ENCODE results near the gene CASK. TPM values are rescaled to one million over a fixed set of nuclear protein-coding genes. Genes with fewer than 3 reads are reported as not detected.

CASK gene
- total and polyA plus RNA-seq, 9 of the 15 experiments (the other 6 are each of a cell fraction or from before 2014, with no cell fraction given): 1.3 to 7.4 (median 5.2) TPM

- Histone ChIP-seq H3K27ac (ENCODE audit: extremely low read depth, low read depth, low read length) (no peak overlapping the region), H4K20me1 (replicated peaks; ENCODE audit: control insufficient read depth, insufficient read depth, low read length) (no peaks in the 10 kb centered on the region), H3K4me1 (replicated peaks in 1 of 2; ENCODE audit: control insufficient read depth in 2 of 2, insufficient read depth in 2 of 2, low read length in 2 of 2) (peaks cover 0 to 2% of the 10 kb centered on the region in 2 experiments; a peak in 2 of 5 replicates), H3K9me3 (replicated peaks; ENCODE audit: control insufficient read depth, insufficient read depth, low read depth, low read length) (no peaks in the 10 kb centered on the region), H2AFZ (ENCODE audit: low read depth, low read length) (no peak overlapping the region), H3K27me3 (ENCODE audit: control insufficient read depth in 2 of 2, insufficient read depth in 2 of 2, low read length in 2 of 2) (no peaks in the 10 kb centered on the region), H3K4me2 (ENCODE audit: insufficient read depth, low read length) (no peak overlapping the region), H3K79me2 (ENCODE audit: control insufficient read depth, insufficient read depth, low read length) (no peaks in the 10 kb centered on the region), H3K36me3 (ENCODE audit: control insufficient read depth, insufficient read depth, low read length) (no peaks in the 10 kb centered on the region), H3K9ac (ENCODE audit: insufficient read depth in 1 of 2, low read depth in 2 of 2, low read length in 2 of 2) (no peak overlapping the region), H3K9me1 (ENCODE audit: control insufficient read depth, insufficient read depth, low read length) (no peaks in the 10 kb centered on the region), H3K4me3 (no peak overlapping the region)
- BruUV-seq (replicated peaks): no TSS peak
- FAIRE-seq: no peak
- intact Hi-C loops (cut with micrococcal nuclease): no loop called here
- ChIA-PET CTCF (ENCODE audit: low intra/inter-chr PET ratio) (no interaction called here), POLR2A (no interaction called here)
- TF ChIP-seq SMAD2 (IDR thresholded peaks at IDR 0.05; ENCODE audit: low read depth, low read length): no peak
- no peak for TF ChIP-seq TFAP4 (CRISPR knock-in tag; IDR thresholded peaks at IDR 0.05; ENCODE audit: borderline replicate concordance)
- no peak for TF ChIP-seq C11orf30 (IDR thresholded peaks at IDR 0.05; ENCODE audit: low read depth)
- no peak for TF ChIP-seq ZNF507 (tag; conservative IDR thresholded peaks at IDR 0.05)
- no peak for TF ChIP-seq ZNF277 (CRISPR knock-in tag; IDR thresholded peaks at IDR 0.05; ENCODE audit: borderline replicate concordance)
- TF ChIP-seq HDAC6 (IDR thresholded peaks at IDR 0.05; ENCODE audit: low read depth, low read length): no peak
- TF ChIP-seq MAFG (tag; conservative IDR thresholded peaks at IDR 0.05): no peak
- no peak for TF ChIP-seq BMI1 (IDR thresholded peaks at IDR 0.05; ENCODE audit: low read length)
- no peak for TF ChIP-seq ZHX1 (conservative IDR thresholded peaks at IDR 0.05; ENCODE audit: low read length)
- TF ChIP-seq ZFP30 (CRISPR knock-in tag; IDR thresholded peaks at IDR 0.05; ENCODE audit: borderline replicate concordance): no peak
- TF ChIP-seq ZNF707 (CRISPR knock-in tag; conservative IDR thresholded peaks at IDR 0.05): no peak
- no peak for TF ChIP-seq NR2C2 (CRISPR knock-in tag; IDR thresholded peaks at IDR 0.05)
- no peak for TF ChIP-seq NR2C2 (tag; IDR thresholded peaks at IDR 0.05)
- TF ChIP-seq CBFA2T2 (conservative IDR thresholded peaks at IDR 0.05): no peak
- TF ChIP-seq KLF16 (IDR thresholded peaks at IDR 0.05): no peak
- TF ChIP-seq, protein P1, sequence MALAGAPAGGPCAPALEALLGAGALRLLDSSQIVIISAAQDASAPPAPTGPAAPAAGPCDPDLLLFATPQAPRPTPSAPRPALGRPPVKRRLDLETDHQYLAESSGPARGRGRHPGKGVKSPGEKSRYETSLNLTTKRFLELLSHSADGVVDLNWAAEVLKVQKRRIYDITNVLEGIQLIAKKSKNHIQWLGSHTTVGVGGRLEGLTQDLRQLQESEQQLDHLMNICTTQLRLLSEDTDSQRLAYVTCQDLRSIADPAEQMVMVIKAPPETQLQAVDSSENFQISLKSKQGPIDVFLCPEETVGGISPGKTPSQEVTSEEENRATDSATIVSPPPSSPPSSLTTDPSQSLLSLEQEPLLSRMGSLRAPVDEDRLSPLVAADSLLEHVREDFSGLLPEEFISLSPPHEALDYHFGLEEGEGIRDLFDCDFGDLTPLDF (CRISPR knock-in tag; IDR thresholded peaks at IDR 0.05): no peak
- TF ChIP-seq TCF3 (CRISPR knock-in tag; IDR thresholded peaks at IDR 0.05): no peak
- no peak for TF ChIP-seq MTA3 (IDR thresholded peaks at IDR 0.05; ENCODE audit: borderline replicate concordance)
- 15% methylated on average over 3 of the region's 3 CpGs for WGBS (ENCODE audit: insufficient coverage, low coverage, missing lambda C conversion rate)
- in situ Hi-C loops (cut with MboI): no loop called here
- DNase-seq (ENCODE audit: extremely low read depth in 1 of 4, low spot score in 3 of 4): no peak
- ATAC-seq: no peak
Measured at GRCh38 chrX:41722816-41723618, 200.3 kb downstream of the CASK start.
